WTC11 (cell line): ENCODE data around the gene CACNA1D. TPM values are rescaled to one million over a fixed set of nuclear protein-coding genes. Genes with fewer than 3 reads are reported as not detected.

Source experiments
- ATAC-seq: fragments of 200-7000 bp; cut with Tn5 transposase; 2 replicates; pipeline ENCODE4 v1.10.0; 2021; ENCODE audit warnings: mild to moderate bottlenecking, moderate library complexity
- CTCF ChIA-PET: fragments of 300-600 bp; sonication (Branson Sonifier 250); formaldehyde crosslinking; loops from one replicate; lab custom pipeline; 2021; ENCODE audit warnings: antibody characterized with exemption; lab: Charles Lee
- POLR2A ChIA-PET: fragments of 350-600 bp; sonication (Branson Sonifier 250); formaldehyde crosslinking; loops from one replicate; lab custom pipeline; 2021; ENCODE audit warnings: antibody characterized with exemption; lab: Charles Lee
- DNase-seq: peaks from one replicate; pipeline ENCODE4 v3.0.0; 2021; ENCODE audit warnings: low spot score
- H3K27ac Mint-ChIP-seq: 2 replicates; pipeline ENCODE4 v1.8.0; 2021; ENCODE audit warnings: mixed read lengths
- H3K27me3 Mint-ChIP-seq: 2 replicates; pipeline ENCODE4 v1.8.0; 2021; ENCODE audit warnings: low read depth, mild to moderate bottlenecking, moderate library complexity, mixed read lengths
- H3K36me3 Mint-ChIP-seq: 2 replicates; pipeline ENCODE4 v1.8.0; 2021; ENCODE audit warnings: mixed read lengths
- H3K4me1 Mint-ChIP-seq: 2 replicates; pipeline ENCODE4 v1.8.0; 2022; ENCODE audit warnings: mixed read lengths
- H3K4me3 Mint-ChIP-seq: 2 replicates; pipeline ENCODE4 v1.8.0; 2021; ENCODE audit warnings: mild to moderate bottlenecking, moderate library complexity, mixed read lengths
- H3K9me3 Mint-ChIP-seq: 2 replicates; pipeline ENCODE4 v1.8.0; 2021; ENCODE audit warnings: mixed read lengths
- ATF1 ChIP-seq: sonication (generic); formaldehyde crosslinking; IDR thresholded peaks from 2 replicates; pipeline ENCODE4 v1.8.1; 2023; ENCODE audit warnings: mild to moderate bottlenecking, moderate library complexity, missing genetic modification reagents
- CBFB ChIP-seq: sonication (generic); formaldehyde crosslinking; IDR thresholded peaks from 2 replicates; pipeline ENCODE4 v1.8.1; 2022; ENCODE audit warnings: mild to moderate bottlenecking, low read depth, missing genetic modification reagents
- ETV6 ChIP-seq: sonication (generic); formaldehyde crosslinking; IDR thresholded peaks from 2 replicates; pipeline ENCODE4 v1.8.1; 2022; ENCODE audit warnings: mild to moderate bottlenecking, missing genetic modification reagents
- FOXJ3 ChIP-seq: sonication (generic); formaldehyde crosslinking; IDR thresholded peaks from 2 replicates; pipeline ENCODE4 v1.9.0; 2021; ENCODE audit warnings: missing genetic modification reagents, mild to moderate bottlenecking, borderline replicate concordance
- FOXK1 ChIP-seq: sonication (generic); formaldehyde crosslinking; IDR thresholded peaks from 2 replicates; pipeline ENCODE4 v1.8.0; 2022; ENCODE audit warnings: mild to moderate bottlenecking, moderate library complexity, missing genetic modification reagents
- JAZF1 ChIP-seq: fragments of 250-450 bp; sonication (Bioruptor Pico); IDR thresholded peaks from 2 replicates; pipeline ENCODE4 v1.9.0; 2021; ENCODE audit warnings: moderate library complexity, mild to moderate bottlenecking, inconsistent platforms
- KAT7 ChIP-seq: sonication (generic); formaldehyde crosslinking; IDR thresholded peaks from 2 replicates; pipeline ENCODE4 v1.8.1; 2023; ENCODE audit warnings: missing genetic modification reagents, mild to moderate bottlenecking, borderline replicate concordance
- NFE2L1 ChIP-seq: sonication (generic); formaldehyde crosslinking; IDR thresholded peaks from 2 replicates; pipeline ENCODE4 v1.8.1; 2023; ENCODE audit warnings: missing genetic modification reagents
- NFYB ChIP-seq: sonication (generic); formaldehyde crosslinking; conservative IDR thresholded peaks from 2 replicates; pipeline ENCODE4 v1.8.0; 2022; ENCODE audit warnings: low read depth, missing genetic modification reagents
- NR2C2 ChIP-seq: sonication (generic); formaldehyde crosslinking; IDR thresholded peaks from 2 replicates; pipeline ENCODE4 v1.8.0; 2022; ENCODE audit warnings: mild to moderate bottlenecking, missing genetic modification reagents
- NR3C1 ChIP-seq: sonication (generic); formaldehyde crosslinking; conservative IDR thresholded peaks from 2 replicates; pipeline ENCODE4 v1.8.1; 2023; ENCODE audit warnings: low read depth, mild to moderate bottlenecking, missing genetic modification reagents
- OVOL2 ChIP-seq: fragments of 250-450 bp; sonication (Bioruptor Pico); IDR thresholded peaks from 2 replicates; pipeline ENCODE4 v1.9.0; 2021; ENCODE audit warnings: mild to moderate bottlenecking, borderline replicate concordance
- PRRX2 ChIP-seq: fragments of 250-450 bp; sonication (Bioruptor Pico); IDR thresholded peaks from 2 replicates; pipeline ENCODE4 v1.8.0; 2021; ENCODE audit warnings: mild to moderate bottlenecking
- SMAD4 ChIP-seq: sonication (generic); formaldehyde crosslinking; IDR thresholded peaks from 2 replicates; pipeline ENCODE4 v1.8.0; 2022; ENCODE audit warnings: mild to moderate bottlenecking, missing genetic modification reagents
- ZNF219 ChIP-seq: sonication (generic); formaldehyde crosslinking; IDR thresholded peaks from 2 replicates; pipeline ENCODE4 v1.8.0; 2023; ENCODE audit warnings: missing genetic modification reagents, mild to moderate bottlenecking, borderline replicate concordance
- ZNF232 ChIP-seq: sonication (generic); formaldehyde crosslinking; IDR thresholded peaks from 2 replicates; pipeline ENCODE4 v1.8.0; 2022; ENCODE audit warnings: mild to moderate bottlenecking, missing genetic modification reagents
- ZNF317 ChIP-seq: sonication (generic); formaldehyde crosslinking; IDR thresholded peaks from 2 replicates; pipeline ENCODE4 v1.8.1; 2023; ENCODE audit warnings: low read depth, mild to moderate bottlenecking, moderate library complexity, missing genetic modification reagents, borderline replicate concordance
- ZNF416 ChIP-seq: fragments of 250-450 bp; sonication (Bioruptor Pico); IDR thresholded peaks from 2 replicates; pipeline ENCODE4 v1.9.0; 2021; ENCODE audit warnings: mild to moderate bottlenecking, inconsistent platforms
- total RNA-seq: library from RNA; stranded (reverse); gene quantifications from 3 replicates; pipeline ENCODE4 v1.2.3, GENCODE V29; 2021
- TF ChIP-seq, protein P1 (sequence below): sonication (generic); formaldehyde crosslinking; IDR thresholded peaks from 2 replicates; pipeline ENCODE4 v1.8.0; 2022; ENCODE audit warnings: mild to moderate bottlenecking, missing genetic modification reagents
- TF ChIP-seq, protein P2 (sequence below): sonication (generic); formaldehyde crosslinking; IDR thresholded peaks from 2 replicates; pipeline ENCODE4 v1.8.1; 2023; ENCODE audit warnings: mild to moderate bottlenecking, missing genetic modification reagents, moderate library complexity
- TF ChIP-seq, protein P3 (sequence below): fragments of 250-450 bp; sonication (Bioruptor Pico); IDR thresholded peaks from 2 replicates; pipeline ENCODE4 v1.8.0; 2021; ENCODE audit warnings: mild to moderate bottlenecking
- TF ChIP-seq, protein P4 (sequence below): sonication (generic); formaldehyde crosslinking; IDR thresholded peaks from 2 replicates; pipeline ENCODE4 v1.8.1; 2022; ENCODE audit warnings: mild to moderate bottlenecking, moderate library complexity, missing genetic modification reagents
- TF ChIP-seq, protein P5 (sequence below): sonication (generic); formaldehyde crosslinking; IDR thresholded peaks from 2 replicates; pipeline ENCODE4 v1.8.0; 2022; ENCODE audit warnings: mild to moderate bottlenecking, missing genetic modification reagents
- TF ChIP-seq, protein P6 (sequence below): sonication (generic); formaldehyde crosslinking; IDR thresholded peaks from 2 replicates; pipeline ENCODE4 v1.8.0; 2022; ENCODE audit warnings: mild to moderate bottlenecking, missing genetic modification reagents
- TF ChIP-seq, protein P7 (sequence below): fragments of 250-450 bp; sonication (Bioruptor Pico); conservative IDR thresholded peaks from 2 replicates; pipeline ENCODE4 v1.9.0; 2021; ENCODE audit warnings: mild to moderate bottlenecking
- TF ChIP-seq, protein P8 (sequence below): sonication (generic); formaldehyde crosslinking; IDR thresholded peaks from 2 replicates; pipeline ENCODE4 v1.8.1; 2023; ENCODE audit warnings: mild to moderate bottlenecking, missing genetic modification reagents, moderate library complexity

The CACNA1D gene
- total RNA-seq, 1 experiment from 2014 or later: 2.3 TPM

DNA sequence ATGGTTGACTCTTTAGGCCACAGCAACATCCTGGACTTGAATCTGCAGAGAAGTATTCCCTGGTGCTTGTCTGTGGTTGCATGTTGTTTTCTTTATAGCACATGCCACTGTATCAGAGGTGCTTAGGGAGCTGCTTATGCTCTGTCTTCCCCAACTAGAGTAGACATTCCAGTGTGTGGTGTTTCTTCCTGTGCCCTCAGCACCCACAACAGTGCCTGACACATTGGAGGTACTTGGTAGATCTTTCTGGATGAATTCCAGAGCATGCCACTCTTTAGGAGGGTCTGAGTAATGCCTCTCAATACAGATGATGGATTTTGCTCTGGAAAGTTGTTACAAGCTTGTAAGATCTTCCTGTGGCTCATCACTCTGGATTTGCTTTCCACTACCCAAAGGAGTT is 234.2 kb downstream of the CACNA1D start:
- no peak overlapping the region for H3K4me3 Mint-ChIP-seq
- TF ChIP-seq NFE2L1 (CRISPR knock-in tag) (no peak), ATF1 (no peak), NFYB (CRISPR knock-in tag) (no peak), ZNF416 (CRISPR knock-in tag) (no peak), NR2C2 (CRISPR knock-in tag) (no peak), PRRX2 (CRISPR knock-in tag) (no peak), FOXK1 (CRISPR knock-in tag) (no peak), ETV6 (CRISPR knock-in tag) (no peak), KAT7 (CRISPR knock-in tag) (no peak)
- TF ChIP-seq, protein P1, sequence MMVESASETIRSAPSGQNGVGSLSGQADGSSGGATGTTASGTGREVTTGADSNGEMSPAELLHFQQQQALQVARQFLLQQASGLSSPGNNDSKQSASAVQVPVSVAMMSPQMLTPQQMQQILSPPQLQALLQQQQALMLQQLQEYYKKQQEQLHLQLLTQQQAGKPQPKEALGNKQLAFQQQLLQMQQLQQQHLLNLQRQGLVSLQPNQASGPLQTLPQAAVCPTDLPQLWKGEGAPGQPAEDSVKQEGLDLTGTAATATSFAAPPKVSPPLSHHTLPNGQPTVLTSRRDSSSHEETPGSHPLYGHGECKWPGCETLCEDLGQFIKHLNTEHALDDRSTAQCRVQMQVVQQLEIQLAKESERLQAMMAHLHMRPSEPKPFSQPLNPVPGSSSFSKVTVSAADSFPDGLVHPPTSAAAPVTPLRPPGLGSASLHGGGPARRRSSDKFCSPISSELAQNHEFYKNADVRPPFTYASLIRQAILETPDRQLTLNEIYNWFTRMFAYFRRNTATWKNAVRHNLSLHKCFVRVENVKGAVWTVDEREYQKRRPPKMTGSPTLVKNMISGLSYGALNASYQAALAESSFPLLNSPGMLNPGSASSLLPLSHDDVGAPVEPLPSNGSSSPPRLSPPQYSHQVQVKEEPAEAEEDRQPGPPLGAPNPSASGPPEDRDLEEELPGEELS (CRISPR knock-in tag): no peak
- TF ChIP-seq, protein P2, sequence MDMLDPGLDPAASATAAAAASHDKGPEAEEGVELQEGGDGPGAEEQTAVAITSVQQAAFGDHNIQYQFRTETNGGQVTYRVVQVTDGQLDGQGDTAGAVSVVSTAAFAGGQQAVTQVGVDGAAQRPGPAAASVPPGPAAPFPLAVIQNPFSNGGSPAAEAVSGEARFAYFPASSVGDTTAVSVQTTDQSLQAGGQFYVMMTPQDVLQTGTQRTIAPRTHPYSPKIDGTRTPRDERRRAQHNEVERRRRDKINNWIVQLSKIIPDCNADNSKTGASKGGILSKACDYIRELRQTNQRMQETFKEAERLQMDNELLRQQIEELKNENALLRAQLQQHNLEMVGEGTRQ: no peak
- CTCF ChIA-PET: no interaction called here
- POLR2A ChIA-PET: no interaction called here
- H3K36me3 Mint-ChIP-seq: no peaks in the 10 kb centered on the region
- DNase-seq (no peak), ATAC-seq (no peak)
- H3K4me1 Mint-ChIP-seq: no peaks in the 10 kb centered on the region
- no peaks in the 10 kb centered on the region for H3K27me3 Mint-ChIP-seq
- no peaks in the 10 kb centered on the region for H3K9me3 Mint-ChIP-seq
- H3K27ac Mint-ChIP-seq: no peak overlapping the region

DNA sequence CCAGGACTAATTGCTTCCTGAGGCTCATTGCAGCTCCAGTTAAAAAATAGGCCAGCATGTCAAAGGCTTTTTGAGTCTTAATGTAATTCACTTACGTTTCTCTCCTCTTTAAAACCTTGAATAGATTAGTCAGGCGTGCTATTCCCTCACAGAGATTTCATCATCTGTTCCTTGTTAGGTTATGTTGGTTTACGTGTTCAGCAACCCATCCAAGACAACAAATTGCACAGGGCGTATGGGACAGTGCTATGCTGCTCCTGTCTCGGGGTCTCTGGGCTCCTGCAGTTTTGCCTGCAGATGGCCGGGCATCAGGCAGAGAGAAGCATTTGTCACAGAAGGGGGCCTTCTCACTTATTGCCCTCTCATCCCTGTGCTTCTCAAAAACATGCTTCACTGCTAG is 234.7 kb downstream of the CACNA1D start:
- TF ChIP-seq ZNF232: no peak
- TF ChIP-seq, protein P3, sequence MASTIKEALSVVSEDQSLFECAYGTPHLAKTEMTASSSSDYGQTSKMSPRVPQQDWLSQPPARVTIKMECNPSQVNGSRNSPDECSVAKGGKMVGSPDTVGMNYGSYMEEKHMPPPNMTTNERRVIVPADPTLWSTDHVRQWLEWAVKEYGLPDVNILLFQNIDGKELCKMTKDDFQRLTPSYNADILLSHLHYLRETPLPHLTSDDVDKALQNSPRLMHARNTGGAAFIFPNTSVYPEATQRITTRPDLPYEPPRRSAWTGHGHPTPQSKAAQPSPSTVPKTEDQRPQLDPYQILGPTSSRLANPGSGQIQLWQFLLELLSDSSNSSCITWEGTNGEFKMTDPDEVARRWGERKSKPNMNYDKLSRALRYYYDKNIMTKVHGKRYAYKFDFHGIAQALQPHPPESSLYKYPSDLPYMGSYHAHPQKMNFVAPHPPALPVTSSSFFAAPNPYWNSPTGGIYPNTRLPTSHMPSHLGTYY (CRISPR knock-in tag): no peak
- TF ChIP-seq, protein P4, sequence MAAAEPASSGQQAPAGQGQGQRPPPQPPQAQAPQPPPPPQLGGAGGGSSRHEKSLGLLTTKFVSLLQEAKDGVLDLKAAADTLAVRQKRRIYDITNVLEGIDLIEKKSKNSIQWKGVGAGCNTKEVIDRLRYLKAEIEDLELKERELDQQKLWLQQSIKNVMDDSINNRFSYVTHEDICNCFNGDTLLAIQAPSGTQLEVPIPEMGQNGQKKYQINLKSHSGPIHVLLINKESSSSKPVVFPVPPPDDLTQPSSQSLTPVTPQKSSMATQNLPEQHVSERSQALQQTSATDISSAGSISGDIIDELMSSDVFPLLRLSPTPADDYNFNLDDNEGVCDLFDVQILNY (CRISPR knock-in tag): no peak
- TF ChIP-seq FOXJ3 (CRISPR knock-in tag): no peak
- no peak for TF ChIP-seq ZNF317 (CRISPR knock-in tag)
- no peak for TF ChIP-seq ZNF219
- no peak for TF ChIP-seq NFYB (CRISPR knock-in tag)
- TF ChIP-seq, protein P5, sequence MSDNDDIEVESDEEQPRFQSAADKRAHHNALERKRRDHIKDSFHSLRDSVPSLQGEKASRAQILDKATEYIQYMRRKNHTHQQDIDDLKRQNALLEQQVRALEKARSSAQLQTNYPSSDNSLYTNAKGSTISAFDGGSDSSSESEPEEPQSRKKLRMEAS (CRISPR knock-in tag): no peak
- no peak for TF ChIP-seq CBFB
- no peak for TF ChIP-seq OVOL2 (CRISPR knock-in tag)
- TF ChIP-seq, all 79 proteins: peak for 0
- no peaks in the 10 kb centered on the region for H3K9me3 Mint-ChIP-seq
- DNase-seq (no peak), ATAC-seq (no peak)
- H3K27me3 Mint-ChIP-seq: no peaks in the 10 kb centered on the region
- H3K4me3 Mint-ChIP-seq: no peak overlapping the region
- no peaks in the 10 kb centered on the region for H3K36me3 Mint-ChIP-seq
- no peak overlapping the region for H3K27ac Mint-ChIP-seq
- no peaks in the 10 kb centered on the region for H3K4me1 Mint-ChIP-seq
- CTCF ChIA-PET: no interaction called here
- POLR2A ChIA-PET: no interaction called here

DNA sequence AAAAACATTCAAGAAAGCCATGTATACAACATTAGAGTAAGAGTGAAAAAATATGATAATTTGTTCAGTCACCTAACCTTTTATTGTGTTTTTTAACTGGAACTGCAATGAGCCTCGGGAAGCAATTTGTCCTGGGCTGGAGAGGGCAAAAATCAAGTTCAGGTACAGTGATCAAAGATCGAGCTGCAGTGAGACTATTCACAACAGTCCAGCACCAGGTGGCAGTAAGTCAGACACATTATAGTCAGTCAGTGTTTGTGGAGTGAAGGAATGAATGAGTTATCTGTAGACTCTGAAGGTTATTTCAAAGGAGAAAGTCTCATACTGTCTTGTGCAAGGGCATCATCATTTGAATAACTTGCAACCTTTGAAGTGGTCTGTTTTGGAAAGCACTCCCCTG is 235.2 kb downstream of the CACNA1D start:
- ATAC-seq: no peak; the same call in 1 of the 2 replicates
- Mint-ChIP-seq H3K27me3 (no peaks in the 10 kb centered on the region), H3K9me3 (no peaks in the 10 kb centered on the region)
- TF ChIP-seq, protein P6, sequence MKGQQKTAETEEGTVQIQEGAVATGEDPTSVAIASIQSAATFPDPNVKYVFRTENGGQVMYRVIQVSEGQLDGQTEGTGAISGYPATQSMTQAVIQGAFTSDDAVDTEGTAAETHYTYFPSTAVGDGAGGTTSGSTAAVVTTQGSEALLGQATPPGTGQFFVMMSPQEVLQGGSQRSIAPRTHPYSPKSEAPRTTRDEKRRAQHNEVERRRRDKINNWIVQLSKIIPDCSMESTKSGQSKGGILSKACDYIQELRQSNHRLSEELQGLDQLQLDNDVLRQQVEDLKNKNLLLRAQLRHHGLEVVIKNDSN (CRISPR knock-in tag): no peak
- TF ChIP-seq, protein P7, sequence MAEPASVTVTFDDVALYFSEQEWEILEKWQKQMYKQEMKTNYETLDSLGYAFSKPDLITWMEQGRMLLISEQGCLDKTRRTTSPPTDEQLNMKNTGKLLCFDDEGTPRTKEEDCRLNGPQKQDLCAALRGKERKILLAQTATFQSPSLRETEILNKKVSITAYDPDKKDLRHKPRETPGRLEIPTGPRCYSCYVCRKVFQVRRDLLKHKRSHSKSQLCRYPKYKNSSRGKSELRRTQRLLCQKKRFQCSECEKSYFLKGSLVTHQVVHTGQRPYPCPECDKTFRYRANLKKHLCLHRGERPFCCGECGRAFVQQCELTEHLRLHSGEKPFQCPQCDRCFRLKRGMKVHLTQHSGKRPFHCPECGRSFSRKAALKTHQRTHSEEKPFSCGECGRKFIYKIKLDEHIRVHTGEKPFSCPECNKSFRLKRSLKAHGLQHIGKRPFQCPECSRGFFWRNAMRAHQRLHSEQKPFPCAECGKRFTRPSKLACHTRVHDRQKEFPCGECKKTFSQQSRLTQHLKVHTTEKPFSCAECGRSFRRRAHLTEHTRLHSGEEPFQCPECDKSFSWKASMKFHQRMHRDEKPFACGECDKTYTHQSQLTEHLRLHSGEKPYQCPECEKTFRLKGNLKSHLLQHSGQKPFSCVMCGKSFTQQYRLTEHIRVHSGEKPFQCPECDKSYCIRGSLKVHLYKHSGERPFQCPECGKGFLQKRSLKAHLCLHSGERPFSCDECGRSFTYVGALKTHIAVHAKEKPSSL (CRISPR knock-in tag): no peak
- TF ChIP-seq NR3C1 (CRISPR knock-in tag) (no peak), SMAD4 (CRISPR knock-in tag) (no peak), NFE2L1 (CRISPR knock-in tag) (no peak), JAZF1 (no peak), ATF1 (no peak)
- TF ChIP-seq, protein P8, sequence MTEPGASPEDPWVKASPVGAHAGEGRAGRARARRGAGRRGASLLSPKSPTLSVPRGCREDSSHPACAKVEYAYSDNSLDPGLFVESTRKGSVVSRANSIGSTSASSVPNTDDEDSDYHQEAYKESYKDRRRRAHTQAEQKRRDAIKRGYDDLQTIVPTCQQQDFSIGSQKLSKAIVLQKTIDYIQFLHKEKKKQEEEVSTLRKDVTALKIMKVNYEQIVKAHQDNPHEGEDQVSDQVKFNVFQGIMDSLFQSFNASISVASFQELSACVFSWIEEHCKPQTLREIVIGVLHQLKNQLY (CRISPR knock-in tag): no peak

More for the DNA sequence above, 235.2 kb downstream of the CACNA1D start:
- H3K4me3 Mint-ChIP-seq: no peak overlapping the region
- H3K27ac Mint-ChIP-seq: no peak overlapping the region
- no peaks in the 10 kb centered on the region for H3K4me1 Mint-ChIP-seq
- POLR2A ChIA-PET: no interaction called here
- no peaks in the 10 kb centered on the region for H3K36me3 Mint-ChIP-seq
- CTCF ChIA-PET: no interaction called here
- no peak for DNase-seq
